ENCODE measurements around the gene ZNF334. TPM values are rescaled to one million over a fixed set of nuclear protein-coding genes. Genes with fewer than 3 reads are reported as not detected.

The ZNF334 gene
- polyA plus RNA-seq, 3 donors = 26.4 to 44.9 (median 33.6) TPM

DNA sequence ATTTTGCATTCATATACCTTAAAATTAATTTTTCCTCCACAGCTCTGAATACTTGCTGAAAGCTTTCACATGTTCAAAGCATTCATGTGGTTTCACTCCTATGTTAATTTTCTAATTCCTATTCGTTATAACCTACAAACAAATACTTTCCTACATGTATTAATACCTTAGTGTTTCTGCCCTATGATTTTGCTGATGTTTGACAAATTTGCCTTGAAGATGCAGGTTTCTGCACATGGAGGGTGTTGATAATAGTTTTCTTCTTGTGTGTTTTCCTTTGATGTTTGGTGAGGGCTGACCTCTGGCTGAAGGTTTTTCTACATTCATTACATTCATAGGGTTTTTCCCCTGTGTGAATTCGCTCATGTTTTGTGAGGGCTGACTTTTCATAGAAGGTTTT lies 57.6 kb downstream of the ZNF334 start:
- no peak for DNase-seq (ENCODE audit: extremely low read depth in 1 of 11, low read depth in 9 of 11, low spot score in 4 of 11)

Other genes with a start within 250 kb of the ZNF334 start
- gene CDH22, start 205.1 kb downstream of the ZNF334 start, polyA plus RNA-seq (ENCODE audit: insufficient read length in 3 of 3) = under 1 TPM in 1 of 3 donors, not detected in 2; 0.04 TPM
- gene ELMO2, start 106.9 kb downstream of the ZNF334 start, polyA plus RNA-seq (ENCODE audit: insufficient read length in 3 of 3) = 10 to 100 TPM; 60.7 to 68.7 (median 64.0) TPM
- gene OCSTAMP, start 37.1 kb upstream of the ZNF334 start, polyA plus RNA-seq (ENCODE audit: insufficient read length in 3 of 3) = not detected
- 10 to 100 TPM; 17.4 to 24.8 (median 19.7) TPM for gene SLC13A3, start 137.9 kb upstream of the ZNF334 start, polyA plus RNA-seq (ENCODE audit: insufficient read length in 3 of 3)
- 10 to 100 TPM; 14.5 to 18.2 (median 17.0) TPM for gene TP53RK, start 175.9 kb upstream of the ZNF334 start, polyA plus RNA-seq (ENCODE audit: insufficient read length in 3 of 3)
- 10 to 100 TPM; 15.3 to 18.8 (median 16.8) TPM for gene SLC2A10, start 196.1 kb upstream of the ZNF334 start, polyA plus RNA-seq (ENCODE audit: insufficient read length in 3 of 3)